Spleen (tissue), 7 donors: ENCODE results near the gene TSHZ3.

ENCODE experiments used
- CTCF ChIP-seq, 11 experiments: fragments of 200-600 bp in 7 of 11; fragments of 450-650 bp in 4 of 11; sonication (generic) in 4 of 11; IDR thresholded peaks in 8 of 11; conservative IDR thresholded peaks in 3 of 11; 1 replicate in 7 of 11; 2 replicates in 4 of 11; pipeline versions ENCODE4 v1.4.0 to v1.8.0; 2016 to 2021; ENCODE audit warnings: antibody characterized with exemption in 11 of 11, inconsistent platforms in 4 of 11, mild to moderate bottlenecking in 1 of 11
- POLR2AphosphoS5 ChIP-seq, 3 donors: sonication (generic); formaldehyde crosslinking; IDR thresholded peaks; one replicate each; pipeline ENCODE4 v1.5.1; 2017; ENCODE audit warnings: antibody characterized with exemption in 3 of 3
- donor health status: DM: no; HTN: no; CAD: no; lungs with moderate emphysema.
- donor health status: DM: no; HTN: no; CAD: no.
- donor health status: DM: no; HTN: no; CAD: no.

- TF ChIP-seq CTCF (IDR thresholded peaks at IDR 0.05 in 8 of 11, conservative IDR thresholded peaks at IDR 0.05 in 3 of 11) (no peak), POLR2AphosphoS5 (IDR thresholded peaks at IDR 0.05) (no peak)
These were observed 31.7 kb downstream of the TSHZ3 start for GRCh38 chr19:31317570-31317969.
